Measurements from ENCODE around the gene SVIL.
"Not testable (repeated sequence)": the region's sequence is repeated elsewhere in the genome, so short reads cannot be mapped to it uniquely, and the experiment has no call there.

Gene SVIL

GRCh38 chr10:29648983-29649268 lies 14.2 kb upstream of the SVIL start:
- no peak for DNase-seq (ENCODE audit: low read depth)

- DNase-seq (ENCODE audit: low read depth) = no peak
Measured at GRCh38 chr10:29648114-29648982, 13.6 kb upstream of the SVIL start.

- DNase-seq (ENCODE audit: low read depth) = no peak
Measured at GRCh38 chr10:29647478-29647877, 12.7 kb upstream of the SVIL start.

GRCh38 chr10:29646960-29647461 lies 12.2 kb upstream of the SVIL start:
- no peak for DNase-seq (ENCODE audit: low read depth)

- no peak for DNase-seq (ENCODE audit: low read depth)
Measured at GRCh38 chr10:29646238-29646902, 11.6 kb upstream of the SVIL start.

GRCh38 chr10:29643771-29644501 lies 9.2 kb upstream of the SVIL start:
- no peak for DNase-seq (ENCODE audit: low read depth)

- DNase-seq (ENCODE audit: low read depth) = no peak
Measured at GRCh38 chr10:29642990-29643389, 8.2 kb upstream of the SVIL start.

- no peak for DNase-seq (ENCODE audit: low read depth)
Measured at GRCh38 chr10:29637537-29637936, 2.8 kb upstream of the SVIL start.

- DNase-seq (ENCODE audit: low read depth) = no peak
Measured at GRCh38 chr10:29636178-29636577, 1.4 kb upstream of the SVIL start.

GRCh38 chr10:29635711-29636144 lies 957 bp upstream of the SVIL start:
- DNase-seq (ENCODE audit: low read depth) = no peak

GRCh38 chr10:29634105-29634504 lies 666 bp downstream of the SVIL start:
- no peak for DNase-seq (ENCODE audit: low read depth)

- DNase-seq (ENCODE audit: low read depth) = no peak
Measured at GRCh38 chr10:29631049-29631339, 3.8 kb downstream of the SVIL start.

GRCh38 chr10:29630205-29631048 lies 4.3 kb downstream of the SVIL start:
- DNase-seq (ENCODE audit: low read depth) = no peak

- no peak for DNase-seq (ENCODE audit: low read depth)
Measured at GRCh38 chr10:29628912-29629526, 5.8 kb downstream of the SVIL start.

- DNase-seq (ENCODE audit: low read depth) = no peak
Measured at GRCh38 chr10:29628311-29628710, 6.5 kb downstream of the SVIL start.

GRCh38 chr10:29627201-29628132 lies 7.3 kb downstream of the SVIL start:
- DNase-seq (ENCODE audit: low read depth) = no peak

GRCh38 chr10:29624357-29624756 lies 10.4 kb downstream of the SVIL start:
- DNase-seq (ENCODE audit: low read depth) = not testable (repeated sequence)

- no peak for DNase-seq (ENCODE audit: low read depth)
Measured at GRCh38 chr10:29623797-29624196, 11.0 kb downstream of the SVIL start.

- no peak for DNase-seq (ENCODE audit: low read depth)
Measured at GRCh38 chr10:29622382-29622922, 12.3 kb downstream of the SVIL start.

- no peak for DNase-seq (ENCODE audit: low read depth)
Measured at GRCh38 chr10:29621161-29621560, 13.6 kb downstream of the SVIL start.

Data from HS-27A (cell line).